Stomach (tissue), 9 donors: ENCODE measurements around the gene LRFN3. TPM values are rescaled to one million over a fixed set of nuclear protein-coding genes. Genes with fewer than 3 reads are reported as not detected.

Source experiments
- DNase-seq, 2 donors: peaks; one replicate each; pipeline versions ENCODE4 v3.0.0 to v3.0.0-alpha.2; 2013 to 2019
- H3K27ac ChIP-seq, 5 donors: fragments of 200-600 bp in 4 of 5; sonication (generic) in 4 of 5; one replicate each; pipeline ENCODE4 v1.5.1; 2013 to 2019; ENCODE audit warnings: mild to moderate bottlenecking in 1 of 5, moderate library complexity in 1 of 5
- H3K27me3 ChIP-seq, 3 donors: fragments of 200-600 bp; sonication (generic); one replicate each; pipeline ENCODE4 v1.5.1; 2017 to 2019; ENCODE audit warnings: mixed run types in 1 of 3
- H3K36me3 ChIP-seq, 4 donors: fragments of 200-600 bp; sonication (generic); 1 replicate in 3 of 4; 2 replicates in 1 of 4; pipeline ENCODE4 v1.5.1; 2016 to 2019
- H3K4me1 ChIP-seq, 4 donors: fragments of 200-600 bp; sonication (generic); one replicate each; pipeline ENCODE4 v1.5.1; 2016 to 2019
- H3K4me3 ChIP-seq, 4 donors: fragments of 200-600 bp; sonication (generic) in 3 of 4; one replicate each; pipeline ENCODE4 v1.5.1; 2016 to 2019; ENCODE audit warnings: mild to moderate bottlenecking in 1 of 4
- H3K9me3 ChIP-seq, 4 donors: fragments of 200-600 bp; sonication (generic); one replicate each; pipeline ENCODE4 v1.5.1; 2016 to 2019
- CTCF ChIP-seq, 7 experiments: fragments of 450-650 bp in 4 of 7; fragments of 200-600 bp in 3 of 7; sonication (generic) in 3 of 7; IDR thresholded peaks; one replicate each; pipeline ENCODE4 v1.5.1; 2016 to 2019; ENCODE audit warnings: antibody characterized with exemption in 7 of 7, control low read depth in 2 of 7, mild to moderate bottlenecking in 1 of 7
- EP300 ChIP-seq: sonication (generic); formaldehyde crosslinking; IDR thresholded peaks from one replicate; pipeline ENCODE4 v1.6.1; 2017; ENCODE audit warnings: antibody characterized with exemption
- POLR2A ChIP-seq, 4 donors: fragments of 450-650 bp; IDR thresholded peaks; one replicate each; pipeline ENCODE4 v1.6.1; 2016; ENCODE audit warnings: antibody characterized with exemption in 4 of 4, control low read depth in 2 of 4, mild to moderate bottlenecking in 1 of 4, moderate library complexity in 1 of 4
- POLR2AphosphoS5 ChIP-seq, 3 donors: sonication (generic); formaldehyde crosslinking; IDR thresholded peaks; one replicate each; pipeline ENCODE4 v1.6.1; 2016; ENCODE audit warnings: antibody characterized with exemption in 3 of 3
- WGBS, 5 donors: extraction: QIAGEN DNeasy Blood & Tissue Kit in 3 of 5; methylation state at CpG; one replicate each; pipeline versions ENCODE4 v1.1.5 to v1.1.7; 2013 to 2018; 5-methylcytosine and 5-hydroxymethylcytosine counted together
- intact Hi-C: fragments of 100-400 bp; cut with DNase I; formaldehyde crosslinking; loops from one replicate; pipeline ENCODE4 v1.15.1; 2023; ENCODE audit warnings: low total_unique reads
- polyA plus RNA-seq, 3 donors: library from polyadenylated mRNA; stranded (reverse); fragments of 200-250 nt; gene quantifications; one replicate each; pipeline ENCODE4 v1.2.3, GENCODE V29; 2013
- total RNA-seq, 5 donors: library from RNA; depleted of rRNA; stranded (reverse); fragments of >200 nt; gene quantifications; one replicate each; pipeline versions ENCODE4 v1.1.0 to v1.2.3, GENCODE V29; 2014 to 2016
- donor health status: healthy with polysubstance abuse.
- donor health status: Bipolar disorder and iron deficiency.
- donor health status: healthy.

Gene LRFN3
- total and polyA plus RNA-seq, 8 donors, result 0.73 to 48.1 (median 3.5) TPM

- 0 to 1% (median 0%) methylated on average over 26 to 47 of the region's 47 CpGs for WGBS, 5 donors
- TF ChIP-seq POLR2A (IDR thresholded peaks at IDR 0.05) (peak in 2 of 4 donors; percentile 49 to 60), CTCF (IDR thresholded peaks at IDR 0.05) (peak in 5 of 7 experiments; percentile 78 to 99 (median 89)), EP300 (no peak), POLR2AphosphoS5 (IDR thresholded peaks at IDR 0.05) (peak; percentile 94 to 99 (median 97))
- Histone ChIP-seq H3K36me3 (no peaks in the 10 kb centered on the region), H3K27ac (peak overlapping the region; percentile 63 to 82 (median 75)), H3K9me3 (no peaks in the 10 kb centered on the region), H3K4me3 (peak overlapping the region in 3 of 4 donors; percentile 18 to 24 (median 23)), H3K4me1 (peaks cover 16 to 30% (median 23%) of the 10 kb centered on the region in 4 donors), H3K27me3 (peaks cover 0 to 6% (median 0%) of the 10 kb centered on the region in 3 donors)
- intact Hi-C loops, result loop anchor here (5.0 kb wide), 2 partner anchors 34 to 49 kb away; no protein-coding TSS in a partner anchor
- peak; percentile 99 to 100 for DNase-seq
Observed at GRCh38 chr19:35931161-35931873, 4.9 kb upstream of the LRFN3 start.

- WGBS, 5 donors, result 4 to 11% (median 6%) methylated on average over 9 of the region's 9 CpGs
- peak overlapping the region in 1 of 5 donors; percentile 75 for H3K27ac ChIP-seq
- no peak for DNase-seq
- no peak for TF ChIP-seq POLR2AphosphoS5 (IDR thresholded peaks at IDR 0.05)
- TF ChIP-seq CTCF (IDR thresholded peaks at IDR 0.05), result no peak
- no peak for TF ChIP-seq POLR2A (IDR thresholded peaks at IDR 0.05)
- no peak for TF ChIP-seq EP300
- intact Hi-C loops, result loop anchor here (5.0 kb wide), 2 partner anchors 35 to 50 kb away; no protein-coding TSS in a partner anchor
- H3K4me1 ChIP-seq, result peaks cover 19 to 34% (median 27%) of the 10 kb centered on the region in 4 donors
- no peaks in the 10 kb centered on the region for H3K9me3 ChIP-seq
- no peaks in the 10 kb centered on the region for H3K36me3 ChIP-seq
- H3K27me3 ChIP-seq, result peaks cover 0 to 5% (median 0%) of the 10 kb centered on the region in 3 donors
- H3K4me3 ChIP-seq, result no peak overlapping the region
Observed at GRCh38 chr19:35931874-35932202, 4.3 kb upstream of the LRFN3 start.

GRCh38 chr19:35932291-35932936 is 3.8 kb upstream of the LRFN3 start:
- no peaks in the 10 kb centered on the region for H3K36me3 ChIP-seq
- no peaks in the 10 kb centered on the region for H3K9me3 ChIP-seq
- no peak overlapping the region for H3K27ac ChIP-seq
- intact Hi-C loops, result loop anchor here (5.0 kb wide), 2 partner anchors 35 to 50 kb away; no protein-coding TSS in a partner anchor
- DNase-seq, result no peak
- H3K27me3 ChIP-seq, result peaks cover 0 to 5% (median 0%) of the 10 kb centered on the region in 3 donors
- TF ChIP-seq POLR2A (IDR thresholded peaks at IDR 0.05) (no peak), EP300 (no peak), POLR2AphosphoS5 (IDR thresholded peaks at IDR 0.05) (no peak), CTCF (IDR thresholded peaks at IDR 0.05) (no peak)
- H3K4me3 ChIP-seq, result no peak overlapping the region
- peaks cover 25 to 40% (median 33%) of the 10 kb centered on the region in 4 donors for H3K4me1 ChIP-seq
- 51 to 61% (median 56%) methylated on average over 5 to 7 of the region's 7 CpGs for WGBS, 5 donors

GRCh38 chr19:35936738-35937268 is 629 bp downstream of the LRFN3 start:
- intact Hi-C loops, result no loop called here
- Histone ChIP-seq H3K36me3 (peaks cover 15 to 33% (median 27%) of the 10 kb centered on the region in 4 donors), H3K4me3 (peak overlapping the region; percentile 68 to 83 (median 78)), H3K9me3 (no peaks in the 10 kb centered on the region), H3K27ac (peak overlapping the region; percentile 45 to 92 (median 87)), H3K27me3 (peaks cover 0 to 5% (median 0%) of the 10 kb centered on the region in 3 donors), H3K4me1 (peaks cover 25 to 50% (median 36%) of the 10 kb centered on the region in 4 donors)
- WGBS, 5 donors, result 18 to 26% (median 24%) methylated on average over 10 to 11 of the region's 11 CpGs
- no peak for DNase-seq
- TF ChIP-seq CTCF (IDR thresholded peaks at IDR 0.05), result no peak
- TF ChIP-seq POLR2AphosphoS5 (IDR thresholded peaks at IDR 0.05), result no peak
- TF ChIP-seq EP300, result no peak
- no peak for TF ChIP-seq POLR2A (IDR thresholded peaks at IDR 0.05)
